Stomach (tissue), 4 donors: Measurements from ENCODE around the gene CLDN12.

ENCODE experiments used
- CTCF ChIP-seq, 7 experiments: fragments of 450-650 bp in 4 of 7; fragments of 200-600 bp in 3 of 7; sonication (generic) in 3 of 7; IDR thresholded peaks; one replicate each; pipeline ENCODE4 v1.5.1; 2016 to 2019; ENCODE audit warnings: antibody characterized with exemption in 7 of 7, control low read depth in 2 of 7, mild to moderate bottlenecking in 1 of 7
- EP300 ChIP-seq: sonication (generic); formaldehyde crosslinking; IDR thresholded peaks from one replicate; pipeline ENCODE4 v1.6.1; 2017; ENCODE audit warnings: antibody characterized with exemption

- TF ChIP-seq EP300, result no peak
- no peak for TF ChIP-seq CTCF (IDR thresholded peaks at IDR 0.05)
These were observed 482 bp upstream of the CLDN12 start for GRCh38 chr7:90402785-90403173.
